HepG2 (cell line): ENCODE results near the gene PDE3B. TPM values are rescaled to one million over a fixed set of nuclear protein-coding genes. Genes with fewer than 3 reads are reported as not detected.

Experiments
- ATAC-seq: fragments of 200-7000 bp; cut with Tn5 transposase; 3 replicates; pipeline ENCODE4 v1.9.1; 2020; ENCODE audit warnings: mild to moderate bottlenecking, moderate library complexity
- BruUV-seq: library from RNA; stranded (reverse); fragments of 400-500 nt; replicated peaks from 2 replicates; lab custom pipeline; 2021; lab: Mats Ljungman, UMichigan
- CTCF ChIA-PET: fragments of 300-600 bp; formaldehyde crosslinking; extraction: SDS; loops from one replicate; lab custom pipeline; 2021; ENCODE audit warnings: low total read pairs, inconsistent platforms, low intra/inter-chr PET ratio; lab: Yijun Ruan, JAX
- POLR2A ChIA-PET: fragments of 350-600 bp; sonication (Branson Sonifier 250); formaldehyde crosslinking; loops from one replicate; lab custom pipeline; 2020; ENCODE audit warnings: antibody characterized with exemption, inconsistent platforms; lab: Yijun Ruan, JAX
- DNase-seq: peaks from one replicate; pipeline ENCODE4 v3.0.0-alpha.2; 2015; ENCODE audit warnings: low spot score
- FAIRE-seq: peaks from 3 replicates; lab custom pipeline; 2011; peaks lifted over from hg19 to GRCh38; lab: Jason Lieb, UNC
- H2AFZ ChIP-seq: one replicate; pipeline ENCODE4 v1.6.1; 2011; ENCODE audit warnings: low read length, inconsistent platforms
- H3K27ac ChIP-seq: fragments of 300-600 bp; 3 replicates; pipeline ENCODE4 v1.8.0; 2011; ENCODE audit warnings: mixed run types, mild to moderate bottlenecking, mixed read lengths, low read length, inconsistent platforms; ENCODE audit not compliant: insufficient read depth; ENCODE audit errors: extremely low read length
- H3K27me3 ChIP-seq, 2 experiments: fragments of 200-600 bp in 1 of 2; 2 replicates in 1 of 2; 3 replicates in 1 of 2; pipeline versions ENCODE4 v1.6.0 to v1.8.0; 2011; ENCODE audit warnings: low read length in 2 of 2, mild to moderate bottlenecking in 2 of 2, moderate library complexity in 2 of 2, inconsistent platforms in 1 of 2; ENCODE audit not compliant: insufficient read depth in 2 of 2, control insufficient read depth in 1 of 2
- H3K36me3 ChIP-seq, 2 experiments: fragments of 200-600 bp in 1 of 2; replicated peaks in 1 of 2; 2 replicates in 1 of 2; 3 replicates in 1 of 2; pipeline versions ENCODE4 v1.5.1 to v1.8.0; 2011; ENCODE audit warnings: low read length in 2 of 2, inconsistent platforms in 1 of 2; ENCODE audit not compliant: insufficient read depth in 2 of 2, control insufficient read depth in 1 of 2
- H3K4me1 ChIP-seq: 2 replicates; pipeline ENCODE4 v1.5.1; 2012; ENCODE audit warnings: low read length, inconsistent platforms; ENCODE audit not compliant: insufficient read depth
- H3K4me2 ChIP-seq: 2 replicates; pipeline ENCODE4 v1.6.0; 2011; ENCODE audit warnings: low read depth, low read length, inconsistent platforms
- H3K4me3 ChIP-seq, 3 experiments: fragments of 200-600 bp in 1 of 3; sonication (generic), shearing (Covaris generic) in 1 of 3; replicated peaks in 1 of 3; 2 replicates each; pipeline ENCODE4 v1.5.1; 2011 to 2016; ENCODE audit warnings: low read length in 3 of 3, inconsistent platforms in 2 of 3, low read depth in 2 of 3, mild to moderate bottlenecking in 2 of 3, control low read depth in 1 of 3, mixed read lengths in 1 of 3; ENCODE audit not compliant: insufficient read depth in 1 of 3
- H3K79me2 ChIP-seq: one replicate; pipeline ENCODE4 v1.6.1; 2011; ENCODE audit warnings: low read length, inconsistent platforms; ENCODE audit not compliant: insufficient read depth
- H3K9ac ChIP-seq: 2 replicates; pipeline ENCODE4 v1.6.0; 2011; ENCODE audit warnings: mild to moderate bottlenecking, low read depth, low read length, inconsistent platforms; ENCODE audit not compliant: insufficient read depth
- H3K9me3 ChIP-seq: 2 replicates; pipeline ENCODE4 v1.5.1; 2012; ENCODE audit warnings: mild to moderate bottlenecking, low read length
- H4K20me1 ChIP-seq: 2 replicates; pipeline ENCODE4 v1.6.0; 2011; ENCODE audit warnings: inconsistent platforms, mild to moderate bottlenecking, low read length, moderate library complexity; ENCODE audit not compliant: insufficient read depth
- DMAP1 ChIP-seq: IDR thresholded peaks from 2 replicates; pipeline ENCODE4 v1.6.1; 2016
- FLYWCH1 ChIP-seq: sonication (generic); formaldehyde crosslinking; IDR thresholded peaks from 2 replicates; pipeline ENCODE4 v1.8.1; 2023; ENCODE audit warnings: mild to moderate bottlenecking, missing genetic modification reagents
- GATAD2A ChIP-seq: IDR thresholded peaks from 2 replicates; pipeline ENCODE4 v1.6.1; 2016
- MAX ChIP-seq: IDR thresholded peaks from 2 replicates; pipeline ENCODE4 v1.6.1; 2012; ENCODE audit warnings: inconsistent platforms
- NFE2L1 ChIP-seq: sonication (generic); formaldehyde crosslinking; IDR thresholded peaks from 2 replicates; pipeline ENCODE4 v1.4.0; 2020; ENCODE audit warnings: missing genetic modification reagents, mild to moderate bottlenecking, borderline replicate concordance
- NFYB ChIP-seq: sonication (generic); formaldehyde crosslinking; IDR thresholded peaks from 2 replicates; pipeline ENCODE4 v1.4.0; 2020; ENCODE audit warnings: missing genetic modification reagents
- PTBP1 ChIP-seq: fragments of 200-400 bp; formaldehyde crosslinking; IDR thresholded peaks from 2 replicates; pipeline ENCODE4 v1.6.1; 2018; ENCODE audit warnings: low read length, low read depth; ENCODE audit not compliant: poor library complexity, severe bottlenecking
- SIX1 ChIP-seq: sonication (generic); formaldehyde crosslinking; IDR thresholded peaks from 2 replicates; pipeline ENCODE4 v1.4.0; 2020; ENCODE audit warnings: missing genetic modification reagents, borderline replicate concordance
- TARDBP ChIP-seq: sonication (generic); formaldehyde crosslinking; IDR thresholded peaks from 2 replicates; pipeline ENCODE4 v1.8.0; 2022; ENCODE audit warnings: mild to moderate bottlenecking, missing genetic modification reagents
- ZBTB25 ChIP-seq: IDR thresholded peaks from 2 replicates; pipeline ENCODE4 v1.6.1; 2018; ENCODE audit warnings: missing genetic modification reagents
- ZNF142 ChIP-seq: sonication (generic); formaldehyde crosslinking; IDR thresholded peaks from 2 replicates; pipeline ENCODE4 v1.4.0; 2020; ENCODE audit warnings: missing genetic modification reagents
- ZNF253 ChIP-seq: sonication (generic); formaldehyde crosslinking; IDR thresholded peaks from 2 replicates; pipeline ENCODE4 v1.8.0; 2022; ENCODE audit warnings: mild to moderate bottlenecking, missing genetic modification reagents, borderline replicate concordance
- ZNF354B ChIP-seq: sonication (generic); formaldehyde crosslinking; IDR thresholded peaks from 2 replicates; pipeline ENCODE4 v1.8.0; 2022; ENCODE audit warnings: mild to moderate bottlenecking, missing genetic modification reagents
- ZNF580 ChIP-seq: IDR thresholded peaks from 2 replicates; pipeline ENCODE4 v1.6.1; 2016; ENCODE audit warnings: low read depth, borderline replicate concordance
- ZNF615 ChIP-seq: sonication (generic); formaldehyde crosslinking; IDR thresholded peaks from 2 replicates; pipeline ENCODE4 v1.5.0; 2020; ENCODE audit warnings: mild to moderate bottlenecking, missing genetic modification reagents, borderline replicate concordance
- WGBS: methylation state at CpG from one replicate; pipeline ENCODE4 v1.1.6; 2017; ENCODE audit warnings: low lambda C conversion rate; 5-methylcytosine and 5-hydroxymethylcytosine counted together
- in situ Hi-C: cut with HindIII; loops from 2 replicates; pipeline ENCODE4 v1.10.0; 2017; ENCODE audit warnings: low pct_unique_long_range_greater_than_20kb; ENCODE audit not compliant: extremely low pct_ligation_motif_present
- intact Hi-C: fragments of 100-400 bp; cut with micrococcal nuclease; formaldehyde crosslinking; loops from one replicate; pipeline ENCODE4 v1.10.0; 2022; ENCODE audit not compliant: unreplicated experiment
- polyA plus RNA-seq, 8 experiments: library from polyadenylated mRNA; depleted of rRNA in 3 of 8; stranded (reverse) in 7 of 8; unstranded in 1 of 8; fragments of >200 nt; fragmentation: Illumina TruSeq in 4 of 8; extraction: Trizol in 4 of 8; gene quantifications; 2 replicates each; pipeline versions ENCODE4 v1.2.1 to v1.2.3, GENCODE V29; 2011 to 2016; ENCODE audit warnings: low read depth in 4 of 8, missing spikeins in 1 of 8, mixed read lengths in 1 of 8; ENCODE audit not compliant: insufficient read depth in 1 of 8
- total RNA-seq, 5 experiments: library from RNA; depleted of rRNA; stranded (reverse); fragments of >200 nt; fragmentation: Illumina TruSeq; extraction: Trizol; gene quantifications; 2 replicates each; pipeline ENCODE4 v1.2.3, GENCODE V29; 2016; ENCODE audit warnings: low read depth in 1 of 5

Gene PDE3B
- total and polyA plus RNA-seq, 2 of the 13 experiments (the other 11 are each of a cell fraction or from before 2014, with no cell fraction given): 14.1 to 26.5 TPM

GRCh38 chr11:14672635-14673034, 29.0 kb downstream of the PDE3B start:
- Histone ChIP-seq H3K27ac (no peak overlapping the region), H3K4me2 (no peak overlapping the region), H3K27me3 (no peaks in the 10 kb centered on the region), H3K4me1 (peaks cover 62% of the 10 kb centered on the region), H3K9ac (no peak overlapping the region), H3K9me3 (no peaks in the 10 kb centered on the region), H4K20me1 (0 out of 2 replicates have a peak, but pooled peaks cover 2% of the 10 kb centered on the region), H3K79me2 (peaks cover 52% of the 10 kb centered on the region), H2AFZ (no peak overlapping the region), H3K36me3 (0 out of 5 replicates have a peak, but pooled peaks cover 0 to 3% of the 10 kb centered on the region in 2 experiments), H3K4me3 (no peak overlapping the region)
- intact Hi-C loops (no loop called here), in situ Hi-C loops (no loop called here)
- no peak for ATAC-seq
- no peak for DNase-seq
- TF ChIP-seq NFYB (CRISPR knock-in tag): no peak
- no peak for TF ChIP-seq ZNF354B (CRISPR knock-in tag)
- no peak for TF ChIP-seq ZNF142 (CRISPR knock-in tag)
- TF ChIP-seq DMAP1: no peak
- no peak for TF ChIP-seq NFE2L1 (CRISPR knock-in tag)
- TF ChIP-seq GATAD2A (CRISPR knock-in tag): no peak
- no peak for TF ChIP-seq TARDBP (CRISPR knock-in tag)
- no peak for TF ChIP-seq SIX1 (CRISPR knock-in tag)
- TF ChIP-seq PTBP1: no peak
- TF ChIP-seq FLYWCH1 (CRISPR knock-in tag): no peak
- TF ChIP-seq ZNF615 (CRISPR knock-in tag): no peak
- no peak for TF ChIP-seq ZBTB25 (CRISPR knock-in tag)
- no peak for TF ChIP-seq ZNF253 (CRISPR knock-in tag)
- TF ChIP-seq MAX: no peak
- no peak for TF ChIP-seq ZNF580 (CRISPR knock-in tag)
- FAIRE-seq: no peak
- WGBS: 100% methylated on average over 2 of the region's 2 CpGs
- no TSS peak for BruUV-seq
- CTCF ChIA-PET: no interaction called here
- POLR2A ChIA-PET: no interaction called here
